K562 (cell line): ENCODE measurements around the gene ZBTB14. TPM values are rescaled to one million over a fixed set of nuclear protein-coding genes. Genes with fewer than 3 reads are reported as not detected.

Source experiments
- CEBPB ChIP-seq: fragments of 450-650 bp; IDR thresholded peaks from 2 replicates; pipeline ENCODE4 v1.6.1; 2016; ENCODE audit warnings: missing genetic modification characterization, missing compliant biosample characterization
- GATAD2B ChIP-seq: fragments of 450-650 bp; IDR thresholded peaks from 2 replicates; pipeline ENCODE4 v1.6.1; 2017; ENCODE audit warnings: mild to moderate bottlenecking, borderline replicate concordance
- HDAC2 ChIP-seq: fragments of 450-650 bp; IDR thresholded peaks from 2 replicates; pipeline ENCODE4 v1.6.1; 2016; ENCODE audit warnings: mild to moderate bottlenecking
- PTTG1 ChIP-seq: fragments of 450-650 bp; IDR thresholded peaks from 2 replicates; pipeline ENCODE4 v1.6.1; 2016; ENCODE audit warnings: low read depth, mild to moderate bottlenecking, missing genetic modification characterization, missing compliant biosample characterization
- SRF ChIP-seq, 2 experiments: fragments of 250-450, 450-650 bp in 1 of 2; sonication (Bioruptor Pico) in 1 of 2; sonication (generic) in 1 of 2; formaldehyde crosslinking; IDR thresholded peaks; 2 replicates each; pipeline versions ENCODE4 v1.5.0 to v1.5.1; 2020 to 2022; ENCODE audit warnings: mild to moderate bottlenecking in 1 of 2, missing genetic modification reagents in 1 of 2
- TAF15 ChIP-seq: fragments of 200-400 bp; formaldehyde crosslinking; IDR thresholded peaks from 2 replicates; pipeline ENCODE4 v1.6.1; 2017; ENCODE audit warnings: mild to moderate bottlenecking, low read depth, low read length, moderate library complexity
- TCF15 ChIP-seq: fragments of 250-450 bp; sonication (Bioruptor Pico); IDR thresholded peaks from 2 replicates; pipeline ENCODE4 v1.8.0; 2022; ENCODE audit warnings: moderate library complexity, mild to moderate bottlenecking, inconsistent platforms
- ZC3H8 ChIP-seq: fragments of 450-650 bp; IDR thresholded peaks from 2 replicates; pipeline ENCODE4 v1.6.1; 2017
- ZFP91 ChIP-seq: sonication (generic); formaldehyde crosslinking; IDR thresholded peaks from 2 replicates; pipeline ENCODE4 v1.8.0; 2022; ENCODE audit warnings: mild to moderate bottlenecking, missing genetic modification reagents
- ZNF133 ChIP-seq: fragments of 250-450 bp; sonication (Bioruptor Pico); IDR thresholded peaks from 2 replicates; pipeline ENCODE4 v1.4.0; 2020; ENCODE audit warnings: mild to moderate bottlenecking
- ZNF263 ChIP-seq: sonication (generic); formaldehyde crosslinking; IDR thresholded peaks from 2 replicates; pipeline ENCODE4 v1.8.0; 2022; ENCODE audit warnings: mild to moderate bottlenecking, missing genetic modification reagents, borderline replicate concordance
- ZNF318 ChIP-seq, 2 experiments: fragments of 450-650 bp; IDR thresholded peaks; 2 replicates each; pipeline ENCODE4 v1.6.1; 2016; ENCODE audit warnings: mild to moderate bottlenecking in 2 of 2, borderline replicate concordance in 1 of 2, low read depth in 1 of 2, moderate library complexity in 1 of 2
- ZNF384 ChIP-seq: IDR thresholded peaks from 2 replicates; pipeline ENCODE4 v1.6.1; 2012; ENCODE audit warnings: low read depth, low read length, improper control_type of control experiment
- ZNF695 ChIP-seq: fragments of 450-650 bp; formaldehyde crosslinking; IDR thresholded peaks from 2 replicates; pipeline ENCODE4 v1.4.0; 2020; ENCODE audit warnings: mild to moderate bottlenecking, moderate library complexity
- polyA plus RNA-seq, 8 experiments: library from polyadenylated mRNA; depleted of rRNA in 4 of 8; stranded (reverse) in 5 of 8; unstranded in 3 of 8; fragments of >200 nt; fragmentation: Nextera tagmentation in 2 of 8; fragmentation: Illumina TruSeq in 1 of 8; extraction: Ambion mirVana in 2 of 8; extraction: Trizol in 1 of 8; gene quantifications; 2 replicates each; pipeline versions ENCODE4 v1.2.1 to v1.2.3, GENCODE V29; 2011 to 2014; ENCODE audit warnings: inconsistent platforms in 1 of 8, missing spikeins in 1 of 8
- total RNA-seq, 7 experiments: library from RNA; depleted of rRNA in 6 of 7; stranded (reverse); fragments of >200 nt in 6 of 7; fragmentation: Illumina TruSeq in 2 of 7; extraction: Trizol in 2 of 7; gene quantifications; 2 replicates each; pipeline versions ENCODE4 v1.2.1 to v1.2.3, GENCODE V29; 2011 to 2021; ENCODE audit warnings: low replicate concordance in 1 of 7
- TF ChIP-seq, protein P1 (sequence below): fragments of 450-650 bp; IDR thresholded peaks from 2 replicates; pipeline ENCODE4 v1.6.1; 2016; ENCODE audit warnings: low read depth, mild to moderate bottlenecking, moderate library complexity

The ZBTB14 gene
- total and polyA plus RNA-seq, 9 of the 15 experiments (the other 6 are each of a cell fraction or from before 2014, with no cell fraction given): 2.8 to 12.6 (median 9.0) TPM

GRCh38 chr18:5294457-5295230 lies 882 bp downstream of the ZBTB14 start (continued):
- TF ChIP-seq ZNF695 (no peak), TCF15 (CRISPR knock-in tag) (no peak), ZNF384 (no peak), CEBPB (no peak), GATAD2B (no peak), ZNF133 (CRISPR knock-in tag) (no peak), PTTG1 (no peak), ZNF318 (IDR thresholded peaks at IDR 0.05; ENCODE audit: borderline replicate concordance in 1 of 2, low read depth in 1 of 2) (no peak), SRF (CRISPR knock-in tag; IDR thresholded peaks at IDR 0.05) (no peak; a peak in 1 of 4 replicates), HDAC2 (no peak), ZFP91 (CRISPR knock-in tag) (no peak), ZC3H8 (no peak), ZNF263 (CRISPR knock-in tag) (peak; percentile 35; the same call in 1 of the 2 replicates), TAF15 (no peak)
- TF ChIP-seq, protein P1, sequence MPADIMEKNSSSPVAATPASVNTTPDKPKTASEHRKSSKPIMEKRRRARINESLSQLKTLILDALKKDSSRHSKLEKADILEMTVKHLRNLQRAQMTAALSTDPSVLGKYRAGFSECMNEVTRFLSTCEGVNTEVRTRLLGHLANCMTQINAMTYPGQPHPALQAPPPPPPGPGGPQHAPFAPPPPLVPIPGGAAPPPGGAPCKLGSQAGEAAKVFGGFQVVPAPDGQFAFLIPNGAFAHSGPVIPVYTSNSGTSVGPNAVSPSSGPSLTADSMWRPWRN: no peak
